HCT116 (cell line): ENCODE measurements around the gene TBXA2R.
"Not testable (repeated sequence)": the region's sequence is repeated elsewhere in the genome, so short reads cannot be mapped to it uniquely, and the experiment has no call there.

Source experiments
- ATF3 ChIP-seq: IDR thresholded peaks from 2 replicates; pipeline ENCODE4 v1.6.1; 2012
- EGR1 ChIP-seq: IDR thresholded peaks from 2 replicates; pipeline ENCODE4 v1.6.1; 2012; ENCODE audit warnings: low read depth
- EZH2 ChIP-seq: fragments of 200-600 bp; sonication (generic); IDR thresholded peaks from 2 replicates; pipeline ENCODE4 v1.6.1; 2017; ENCODE audit warnings: antibody characterized with exemption, mixed run types
- EZH2phosphoT487 ChIP-seq: fragments of 200-600 bp; IDR thresholded peaks from 2 replicates; pipeline ENCODE4 v1.6.1; 2018; ENCODE audit warnings: antibody characterized with exemption, borderline replicate concordance
- POLR2A ChIP-seq: IDR thresholded peaks from 2 replicates; pipeline ENCODE4 v1.7.0; 2011; ENCODE audit warnings: borderline replicate concordance; ENCODE audit not compliant: insufficient read depth, insufficient read length; ENCODE audit errors: extremely low read depth
- POLR2AphosphoS5 ChIP-seq: IDR thresholded peaks from 2 replicates; pipeline ENCODE4 v1.6.1; 2011; ENCODE audit warnings: mild to moderate bottlenecking, low read depth, low read length, moderate library complexity
- RAD21 ChIP-seq: IDR thresholded peaks from 2 replicates; pipeline ENCODE4 v1.6.1; 2012; ENCODE audit warnings: low read depth, mild to moderate bottlenecking
- REST ChIP-seq: IDR thresholded peaks from 2 replicates; pipeline ENCODE4 v1.6.1; 2012; ENCODE audit warnings: low read depth
- ZBTB33 ChIP-seq: IDR thresholded peaks from 2 replicates; pipeline ENCODE4 v1.6.1; 2011; ENCODE audit warnings: mild to moderate bottlenecking, low read length, moderate library complexity; ENCODE audit not compliant: insufficient replicate concordance; ENCODE audit errors: extremely low read depth
- ZNF274 ChIP-seq: fragments of 200-500 bp; sonication (Bioruptor generic); IDR thresholded peaks from 2 replicates; pipeline ENCODE4 v1.6.1; 2014; ENCODE audit warnings: mild to moderate bottlenecking, low read depth, low read length, inconsistent platforms
- TF ChIP-seq, protein P1 (sequence below), 3 experiments: fragments of 200-600 bp in 1 of 3; sonication (generic) in 1 of 3; IDR thresholded peaks in 2 of 3; conservative IDR thresholded peaks in 1 of 3; 2 replicates each; pipeline ENCODE4 v1.5.1; 2012 to 2017; ENCODE audit warnings: low read depth in 2 of 3, low read length in 2 of 3, antibody characterized with exemption in 1 of 3, borderline replicate concordance in 1 of 3, control low read depth in 1 of 3, mild to moderate bottlenecking in 1 of 3, mixed read lengths in 1 of 3, mixed run types in 1 of 3, moderate library complexity in 1 of 3; ENCODE audit not compliant: insufficient read depth in 1 of 3

DNA sequence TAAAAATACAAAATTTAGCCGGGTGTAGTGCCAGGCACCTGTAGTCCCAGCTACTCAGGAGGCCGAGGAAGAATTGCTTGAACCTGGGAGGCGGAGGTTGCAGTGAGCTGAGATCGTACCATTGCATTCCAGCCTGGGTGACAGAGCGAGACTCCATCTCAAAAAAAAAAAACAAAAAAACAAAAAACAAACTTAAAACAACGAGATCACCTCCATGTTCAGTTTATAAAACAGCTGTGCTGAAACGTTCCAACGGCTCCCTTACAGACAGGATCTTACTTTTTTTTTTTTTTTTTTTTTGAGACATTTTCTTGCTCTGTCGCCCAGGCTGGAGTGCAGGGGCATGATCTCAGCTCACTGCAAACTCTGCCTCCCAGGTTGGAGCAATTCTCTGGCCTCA is 22.1 kb upstream of the TBXA2R start:
- TF ChIP-seq POLR2A, REST, EZH2phosphoT487, RAD21, ZNF274, EZH2, ZBTB33, EGR1, ATF3, POLR2AphosphoS5: not testable (repeated sequence)
- TF ChIP-seq, protein P1, sequence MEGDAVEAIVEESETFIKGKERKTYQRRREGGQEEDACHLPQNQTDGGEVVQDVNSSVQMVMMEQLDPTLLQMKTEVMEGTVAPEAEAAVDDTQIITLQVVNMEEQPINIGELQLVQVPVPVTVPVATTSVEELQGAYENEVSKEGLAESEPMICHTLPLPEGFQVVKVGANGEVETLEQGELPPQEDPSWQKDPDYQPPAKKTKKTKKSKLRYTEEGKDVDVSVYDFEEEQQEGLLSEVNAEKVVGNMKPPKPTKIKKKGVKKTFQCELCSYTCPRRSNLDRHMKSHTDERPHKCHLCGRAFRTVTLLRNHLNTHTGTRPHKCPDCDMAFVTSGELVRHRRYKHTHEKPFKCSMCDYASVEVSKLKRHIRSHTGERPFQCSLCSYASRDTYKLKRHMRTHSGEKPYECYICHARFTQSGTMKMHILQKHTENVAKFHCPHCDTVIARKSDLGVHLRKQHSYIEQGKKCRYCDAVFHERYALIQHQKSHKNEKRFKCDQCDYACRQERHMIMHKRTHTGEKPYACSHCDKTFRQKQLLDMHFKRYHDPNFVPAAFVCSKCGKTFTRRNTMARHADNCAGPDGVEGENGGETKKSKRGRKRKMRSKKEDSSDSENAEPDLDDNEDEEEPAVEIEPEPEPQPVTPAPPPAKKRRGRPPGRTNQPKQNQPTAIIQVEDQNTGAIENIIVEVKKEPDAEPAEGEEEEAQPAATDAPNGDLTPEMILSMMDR (IDR thresholded peaks at IDR 0.05 in 2 of 3, conservative IDR thresholded peaks at IDR 0.05 in 1 of 3; ENCODE audit: borderline replicate concordance in 1 of 3, insufficient read depth in 1 of 3, low read depth in 2 of 3, low read length in 2 of 3): not testable (repeated sequence)
